Kidney (tissue), 14 donors: ENCODE data around the gene IL20. TPM values are rescaled to one million over a fixed set of nuclear protein-coding genes. Genes with fewer than 3 reads are reported as not detected.

Experiments used
- DNase-seq, 5 donors: peaks; one replicate each; pipeline ENCODE4 v3.0.0-alpha.2; 2013 to 2020
- FAIRE-seq: peaks from 2 replicates; lab custom pipeline; 2012; peaks lifted over from hg19 to GRCh38; lab: Jason Lieb, UNC
- H3K27ac ChIP-seq, 2 donors: one replicate each; pipeline ENCODE4 v1.7.0; 2013; ENCODE audit warnings: low read depth in 2 of 2, low read length in 2 of 2, inconsistent platforms in 1 of 2
- H3K27me3 ChIP-seq: one replicate; pipeline ENCODE4 v1.7.1; 2013; ENCODE audit warnings: low read length, inconsistent platforms; ENCODE audit not compliant: control insufficient read depth, insufficient read depth
- H3K36me3 ChIP-seq, 3 donors: one replicate each; pipeline versions ENCODE4 v1.7.0 to v1.7.1; 2013; ENCODE audit warnings: low read length in 3 of 3, control low read depth in 1 of 3, inconsistent platforms in 1 of 3; ENCODE audit not compliant: insufficient read depth in 3 of 3, control insufficient read depth in 2 of 3
- H3K4me1 ChIP-seq, 3 donors: one replicate each; pipeline versions ENCODE4 v1.7.0 to v1.7.1; 2013; ENCODE audit warnings: low read length in 3 of 3, inconsistent platforms in 1 of 3, low read depth in 1 of 3; ENCODE audit not compliant: control insufficient read depth in 2 of 3, insufficient read depth in 2 of 3
- H3K4me3 ChIP-seq, 3 donors: one replicate each; pipeline versions ENCODE4 v1.7.0 to v1.8.1; 2013; ENCODE audit warnings: low read length in 3 of 3, control low read depth in 1 of 3, inconsistent platforms in 1 of 3
- H3K9ac ChIP-seq, 3 donors: one replicate each; pipeline versions ENCODE4 v1.7.0 to v1.7.1; 2013; ENCODE audit warnings: low read length in 3 of 3, control low read depth in 1 of 3, inconsistent platforms in 1 of 3
- H3K9me3 ChIP-seq, 3 donors: one replicate each; pipeline versions ENCODE4 v1.7.0 to v1.7.1; 2013; ENCODE audit warnings: low read length in 3 of 3, control low read depth in 1 of 3, inconsistent platforms in 1 of 3; ENCODE audit not compliant: control insufficient read depth in 2 of 3, insufficient read depth in 1 of 3
- CTCF ChIP-seq: IDR thresholded peaks from 3 replicates; pipeline ENCODE4 v1.5.1; 2012; ENCODE audit warnings: mild to moderate bottlenecking, moderate library complexity, borderline replicate concordance; ENCODE audit not compliant: insufficient read depth; ENCODE audit errors: extremely low read depth
- intact Hi-C: fragments of 100-400 bp; cut with DNase I; formaldehyde crosslinking; loops from one replicate; pipeline ENCODE4 v1.11.1; 2022
- polyA plus RNA-seq: library from polyadenylated mRNA; stranded (reverse); fragments of 350-450 nt; fragmentation: Illumina TruSeq; extraction: RNeasy Lipid Tissue Mini Kit (QIAGEN cat#74804); gene quantifications from one replicate; pipeline ENCODE4 v1.2.3, GENCODE V29; 2014; ENCODE audit warnings: low read depth, low replicate concordance; ENCODE audit not compliant: insufficient read depth
- total RNA-seq: library from RNA; stranded (reverse); fragmentation: NEBNext Ultra II Directional; extraction: Animal tissue kit (Norgen Biotek cat#: 25700); gene quantifications from one replicate; pipeline ENCODE4 v1.2.1, GENCODE V29; 2021
- donor health status: control.
- donor health status: control.
- donor health status: control.
- donor health status: control.
- donor health status: control.
- donor health status: DM: yes; HTN: yes; CAD: no.
- donor health status: Normal renal cell carcinoma (clear cell type).

The IL20 gene
- total and polyA plus RNA-seq, 2 donors from 2014 or later = not detected

DNA sequence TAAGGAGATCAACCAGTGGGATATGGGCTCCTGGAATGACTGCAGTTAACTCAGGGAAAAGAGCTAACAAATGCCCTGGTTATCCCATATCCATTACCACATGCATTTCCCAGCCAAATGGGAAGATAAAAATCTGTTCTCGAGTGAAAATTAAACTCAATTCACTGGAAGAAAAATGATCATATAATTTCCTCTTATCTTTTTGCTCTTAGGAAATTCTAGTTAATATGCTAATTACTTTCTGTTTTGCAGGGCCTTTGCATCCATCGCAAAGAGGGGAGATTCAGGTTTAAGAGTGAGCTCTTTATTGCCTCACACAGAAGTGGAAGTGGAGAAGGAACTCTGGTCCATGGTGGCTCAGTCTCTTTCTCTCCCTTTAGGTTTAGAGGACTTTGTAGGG is 28.0 kb downstream of the IL20 start:
- Histone ChIP-seq H3K27me3 (no peaks in the 10 kb centered on the region), H3K27ac (no peak overlapping the region), H3K36me3 (no peaks in the 10 kb centered on the region), H3K9me3 (no peaks in the 10 kb centered on the region), H3K9ac (no peak overlapping the region), H3K4me1 (peaks cover 0 to 4% (median 2%) of the 10 kb centered on the region in 3 donors), H3K4me3 (no peak overlapping the region)
- FAIRE-seq (no peak), DNase-seq (no peak)
- TF ChIP-seq CTCF = no peak
- intact Hi-C loops = no loop called here

- H3K4me1 ChIP-seq = peaks cover 0 to 3% (median 2%) of the 10 kb centered on the region in 3 donors
- no peaks in the 10 kb centered on the region for H3K27me3 ChIP-seq
- no peak overlapping the region for H3K27ac ChIP-seq
- no peak for TF ChIP-seq CTCF
- H3K4me3 ChIP-seq = no peak overlapping the region
- no peak for FAIRE-seq
- no peaks in the 10 kb centered on the region for H3K36me3 ChIP-seq
- H3K9ac ChIP-seq = no peak overlapping the region
- peak in 4 of 5 donors; percentile 53 to 75 (median 58) for DNase-seq
- intact Hi-C loops = no loop called here
- no peaks in the 10 kb centered on the region for H3K9me3 ChIP-seq
Measured at GRCh38 chr1:206895325-206895724, 29.9 kb downstream of the IL20 start.

GRCh38 chr1:206895837-206896242 is 30.4 kb downstream of the IL20 start:
- DNase-seq = peak in 2 of 5 donors; percentile 35 to 65
- Histone ChIP-seq H3K27me3 (no peaks in the 10 kb centered on the region), H3K4me3 (no peak overlapping the region), H3K27ac (no peak overlapping the region), H3K9ac (no peak overlapping the region), H3K36me3 (no peaks in the 10 kb centered on the region), H3K4me1 (peaks cover 0 to 2% (median 0%) of the 10 kb centered on the region in 3 donors), H3K9me3 (no peaks in the 10 kb centered on the region)
- intact Hi-C loops = no loop called here
- TF ChIP-seq CTCF = no peak
- no peak for FAIRE-seq

DNA sequence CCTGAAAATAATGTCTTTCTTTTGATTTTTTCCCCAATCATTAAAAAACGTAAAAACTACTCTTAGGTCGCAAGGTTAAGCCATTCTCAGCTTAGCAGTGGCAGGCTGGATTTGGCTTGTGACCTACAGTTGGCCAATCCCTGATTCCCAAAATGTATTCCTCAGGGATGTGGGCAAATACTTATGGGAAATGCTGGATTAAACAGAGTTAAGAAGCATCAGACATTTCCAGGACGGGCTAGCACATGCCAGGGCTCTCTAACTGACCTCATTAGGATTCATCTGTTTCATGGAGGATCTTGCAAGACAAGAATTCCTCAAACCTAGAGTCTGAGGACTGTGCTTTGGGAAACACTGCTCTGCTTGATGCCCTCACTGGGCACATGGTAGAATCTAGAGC is 30.8 kb downstream of the IL20 start:
- Histone ChIP-seq H3K27me3 (no peaks in the 10 kb centered on the region), H3K36me3 (no peaks in the 10 kb centered on the region), H3K9ac (no peak overlapping the region), H3K27ac (no peak overlapping the region), H3K9me3 (no peaks in the 10 kb centered on the region), H3K4me1 (peaks cover 0 to 2% (median 0%) of the 10 kb centered on the region in 3 donors), H3K4me3 (no peak overlapping the region)
- no peak for DNase-seq
- no peak for TF ChIP-seq CTCF
- intact Hi-C loops = no loop called here
- no peak for FAIRE-seq
